Placental epithelial cell (primary cell): ENCODE data around the gene CDC5L. TPM values are rescaled to one million over a fixed set of nuclear protein-coding genes. Genes with fewer than 3 reads are reported as not detected.

Experiments used
- small RNA-seq: library from RNA; depleted of rRNA; stranded (forward); fragments of <200 nt; gene quantifications from one replicate; pipeline ENCODE3, GENCODE V24; 2012
- total RNA-seq: library from RNA; depleted of rRNA; stranded (reverse); fragments of >200 nt; gene quantifications from 2 replicates; pipeline ENCODE4 v1.2.3, GENCODE V29; 2012

The CDC5L gene
- total RNA-seq: 21.6 and 24.8 TPM in 2 replicates

GRCh38 chr6:44387346-44388134 lies at the start of gene CDC5L:
Gene CDC5L (plus strand): TSS chr6:44387706. CDS start chr6:44387824, 118 bp downstream.

GRCh38 chr6:44342489-44342888 lies 45.0 kb upstream of the CDC5L start, which contains the start of gene SPATS1:
Gene SPATS1 (plus strand): TSS chr6:44342650. CDS start chr6:44343096, 446 bp downstream.

Small RNA genes within 50 kb of the gene (small RNA-seq; reads per million reads assigned to genes)
- gene MIR4642: not detected

Other genes starting within 250 kb of the CDC5L start
- not detected in 2 replicates for gene CAPN11, start 228.9 kb upstream of the CDC5L start, total RNA-seq
- not detected in 2 replicates for gene MYMX, start 170.8 kb upstream of the CDC5L start, total RNA-seq
- gene SLC29A1, start 164.1 kb upstream of the CDC5L start, total RNA-seq: 0.39 and 3.9 TPM in 2 replicates
- gene HSP90AB1, start 140.6 kb upstream of the CDC5L start, total RNA-seq: 580 and 898 TPM in 2 replicates
- 57.7 and 93.8 TPM in 2 replicates for gene SLC35B2, start 130.2 kb upstream of the CDC5L start, total RNA-seq
- 4.8 and 5.9 TPM in 2 replicates for gene NFKBIE, start 122.2 kb upstream of the CDC5L start, total RNA-seq
- gene TMEM151B, start 117.3 kb upstream of the CDC5L start, total RNA-seq: under 0.01 TPM in 1 of 2 replicates, not detected in the other
- gene AARS2, start 74.4 kb upstream of the CDC5L start, total RNA-seq: 11.8 and 15.3 TPM in 2 replicates
- gene SPATS1, start 45.1 kb upstream of the CDC5L start, total RNA-seq: not detected in 2 replicates